Activated CD4-positive, alpha-beta T cell treated with anti-CD3 and anti-CD28 coated beads for 1 hour (primary cell): ENCODE results near the gene SMOC2.

Source experiments
- DNase-seq: peaks from one replicate; pipeline ENCODE4 v3.0.0-alpha.2; 2020

SMOC2 gene

DNA sequence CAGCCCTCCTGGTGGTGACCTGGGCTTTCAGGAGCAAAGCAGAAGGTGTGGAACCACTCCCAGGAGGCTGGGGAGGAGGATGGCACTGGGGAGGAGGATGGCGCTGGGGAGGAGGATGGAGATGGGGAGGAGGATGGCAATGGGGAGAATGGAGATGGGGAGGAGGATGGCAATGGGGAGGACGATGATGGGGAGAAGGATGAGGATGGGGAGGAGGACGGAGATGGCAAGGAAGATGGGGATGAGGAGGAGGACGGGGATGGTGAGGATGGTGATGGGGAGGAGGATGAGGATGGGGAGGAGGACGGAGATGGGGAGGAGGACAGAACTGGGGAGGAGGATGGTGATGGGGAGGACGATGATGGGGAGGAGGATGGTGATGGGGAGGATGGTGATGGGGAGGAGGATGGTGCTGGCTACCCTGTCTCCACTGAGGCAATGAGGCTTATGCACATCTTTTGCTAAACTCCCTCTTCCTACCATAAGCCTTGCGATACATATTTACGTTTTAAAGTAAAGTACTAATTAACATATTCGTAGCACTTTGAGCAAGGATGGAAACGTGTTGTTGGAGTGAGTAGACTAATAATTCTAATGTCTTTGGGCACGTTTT is 7.4 kb downstream of the SMOC2 start:
- no peak for DNase-seq

DNA sequence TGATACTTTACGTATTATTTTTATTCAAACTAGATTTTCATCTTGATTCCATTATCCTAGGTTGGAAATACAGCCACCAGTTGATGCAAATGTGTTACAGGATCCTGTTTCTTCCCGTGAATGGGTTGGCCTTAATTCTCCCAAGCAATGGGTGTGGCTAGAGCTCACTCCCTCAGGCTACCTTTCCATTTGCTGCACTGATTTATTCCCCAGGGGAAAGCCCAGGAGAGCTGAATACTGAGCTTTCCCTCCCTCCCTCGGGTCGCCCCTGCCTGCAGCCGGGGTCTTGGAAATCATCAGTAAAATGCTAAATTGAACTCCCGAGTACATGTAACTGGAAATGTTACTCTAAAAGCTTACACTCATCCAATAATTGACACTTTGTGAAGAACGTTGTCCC is 9.9 kb downstream of the SMOC2 start:
- no peak for DNase-seq

DNA sequence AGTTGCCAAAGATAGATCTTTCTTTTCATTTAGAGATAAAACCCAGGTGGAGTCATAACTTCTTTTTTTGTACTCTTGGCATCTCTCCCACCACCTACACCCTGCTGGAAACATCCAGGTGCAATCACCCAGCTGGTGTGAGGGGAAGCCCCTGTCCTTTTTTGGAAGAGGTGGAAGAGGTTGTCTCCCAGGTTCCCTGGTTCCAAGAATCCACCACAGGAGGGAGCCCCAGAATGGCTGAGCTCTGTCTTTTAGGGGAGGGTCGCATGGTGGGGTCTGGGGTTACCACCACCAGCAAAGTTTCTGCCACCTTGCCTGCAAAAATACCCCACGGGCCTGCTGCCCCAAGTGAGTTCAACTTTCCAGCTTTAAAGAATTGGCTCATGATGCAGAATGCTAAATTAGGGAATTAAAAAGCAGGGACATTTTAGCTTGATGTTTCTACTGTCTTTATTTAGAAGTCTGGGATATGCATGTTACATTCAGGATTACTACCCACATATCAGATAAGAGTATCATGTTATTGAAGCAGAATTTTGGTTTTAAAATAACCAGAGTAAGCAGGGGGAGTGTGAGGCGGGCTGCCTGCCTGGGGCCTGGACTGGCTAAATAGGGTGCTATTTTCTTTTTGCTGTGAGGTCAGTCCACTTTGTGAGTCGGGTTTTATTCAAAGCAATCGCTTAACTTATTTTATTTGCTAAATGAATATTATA is 11.0 kb downstream of the SMOC2 start:
- no peak for DNase-seq

DNA sequence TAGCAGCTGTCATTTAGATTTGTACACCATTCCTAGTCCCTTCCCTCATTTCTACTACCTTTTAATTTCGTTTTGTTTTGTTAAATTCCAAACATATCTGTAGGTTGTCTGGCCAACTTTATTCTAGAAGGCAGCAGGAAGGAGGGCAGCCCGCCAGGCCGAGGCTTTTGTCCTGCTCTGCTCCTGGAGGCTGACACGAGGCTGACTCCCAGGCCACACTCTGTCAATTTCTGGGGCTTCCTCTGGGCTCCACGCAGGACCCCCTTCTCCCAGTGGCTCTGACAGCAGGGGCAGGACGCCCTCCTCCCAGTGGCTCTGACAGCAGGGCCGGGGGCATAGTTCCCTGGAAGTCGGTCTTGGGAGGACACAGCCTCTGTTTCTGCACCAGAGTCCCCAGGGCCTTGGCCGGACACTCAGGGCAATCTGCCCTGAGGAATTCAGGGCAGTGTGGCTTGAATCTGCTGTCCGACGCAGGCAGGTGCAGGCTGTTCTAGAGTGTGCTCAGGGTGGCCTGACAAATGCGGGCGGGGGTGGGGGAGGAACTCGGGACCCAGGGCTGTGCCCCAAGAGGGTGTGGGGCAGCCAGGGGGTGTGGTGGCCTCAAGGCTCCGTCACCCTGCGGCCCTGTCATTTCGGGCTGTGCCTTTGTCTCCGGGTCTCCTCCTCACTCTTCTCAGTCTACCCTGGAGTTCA is 11.8 kb downstream of the SMOC2 start:
- DNase-seq: no peak

DNA sequence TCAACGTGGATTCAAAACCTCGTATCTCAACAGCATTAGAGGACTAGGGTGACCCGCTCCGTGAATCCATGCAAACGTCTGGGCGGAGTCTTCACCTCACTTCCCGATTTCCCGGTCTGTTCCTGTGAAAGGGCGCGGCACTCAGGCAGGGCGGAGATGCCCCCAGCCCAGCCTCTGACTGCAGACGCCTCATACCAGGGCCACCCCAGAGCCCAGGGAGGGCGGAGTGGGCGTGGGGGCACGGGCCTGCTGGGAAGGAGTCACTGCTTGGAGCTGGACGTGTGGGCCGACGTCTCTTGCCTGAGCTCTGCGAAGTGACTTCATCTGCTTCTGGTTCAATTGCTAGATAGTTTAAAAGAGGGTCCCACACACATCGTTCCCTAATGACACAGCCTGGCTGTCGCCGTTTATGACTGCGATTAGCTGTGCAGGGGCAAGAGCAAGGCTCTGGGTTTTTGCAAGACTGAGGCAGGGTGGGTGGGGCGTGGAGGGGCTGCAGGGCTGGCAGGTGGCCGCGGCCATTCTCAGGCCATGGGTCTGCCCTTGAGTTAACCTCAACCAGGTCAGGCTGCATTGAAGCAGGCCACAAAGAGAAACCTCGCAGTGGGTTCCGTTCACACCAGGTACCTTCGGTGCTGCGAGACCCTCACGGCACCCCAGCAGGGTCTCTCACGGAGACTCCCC is 15.0 kb downstream of the SMOC2 start:
- DNase-seq: no peak

DNA sequence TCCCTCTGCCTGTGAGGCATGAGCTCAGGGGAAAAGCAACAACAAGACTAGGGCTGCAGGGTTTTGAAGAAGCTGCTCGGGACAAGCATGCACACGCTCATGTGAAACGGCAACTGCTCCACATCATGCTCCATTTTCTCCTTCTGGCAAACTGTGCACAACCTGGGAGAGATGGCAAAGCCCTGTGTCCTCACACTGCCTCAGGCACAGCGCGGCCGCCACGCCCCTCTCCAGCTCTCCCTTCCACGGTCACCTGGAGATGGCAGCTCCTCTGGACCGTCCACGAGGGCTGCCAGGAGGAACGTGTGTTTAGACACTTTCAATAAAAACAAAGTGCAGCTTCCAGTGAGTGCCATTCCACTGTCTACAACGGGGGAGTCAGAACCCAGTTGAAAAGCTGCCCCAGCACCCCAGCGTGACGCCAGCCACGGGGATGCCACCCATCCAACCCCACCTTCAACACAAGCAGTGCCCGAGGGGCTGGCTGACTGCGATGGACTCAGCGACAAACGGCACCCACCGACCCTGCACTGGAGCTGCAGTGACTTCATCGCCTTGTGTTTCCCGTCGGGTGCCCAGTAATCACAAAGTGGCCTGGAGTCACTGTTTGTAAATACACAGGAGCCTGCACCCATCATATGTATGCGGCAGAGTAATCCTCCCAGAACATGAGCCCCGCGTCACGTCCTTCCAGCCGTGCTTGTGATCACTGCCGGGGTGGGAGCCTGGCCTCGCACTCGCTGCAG is 16.1 kb downstream of the SMOC2 start:
- no peak for DNase-seq

DNA sequence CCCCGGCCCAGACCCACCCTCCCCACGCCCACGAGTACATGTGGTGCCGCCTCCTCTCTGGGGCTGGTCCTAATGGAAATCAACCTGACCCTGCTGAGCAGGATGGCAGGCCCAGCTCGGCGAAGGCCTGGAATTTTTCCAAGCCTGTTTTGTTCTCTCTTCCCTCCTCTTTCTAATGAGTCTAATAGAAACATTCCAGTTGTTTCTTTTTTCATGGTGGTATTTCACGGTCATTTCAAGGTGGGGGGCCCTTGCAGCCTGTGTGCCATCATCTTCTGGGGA is 16.6 kb downstream of the SMOC2 start:
- DNase-seq: no peak

DNA sequence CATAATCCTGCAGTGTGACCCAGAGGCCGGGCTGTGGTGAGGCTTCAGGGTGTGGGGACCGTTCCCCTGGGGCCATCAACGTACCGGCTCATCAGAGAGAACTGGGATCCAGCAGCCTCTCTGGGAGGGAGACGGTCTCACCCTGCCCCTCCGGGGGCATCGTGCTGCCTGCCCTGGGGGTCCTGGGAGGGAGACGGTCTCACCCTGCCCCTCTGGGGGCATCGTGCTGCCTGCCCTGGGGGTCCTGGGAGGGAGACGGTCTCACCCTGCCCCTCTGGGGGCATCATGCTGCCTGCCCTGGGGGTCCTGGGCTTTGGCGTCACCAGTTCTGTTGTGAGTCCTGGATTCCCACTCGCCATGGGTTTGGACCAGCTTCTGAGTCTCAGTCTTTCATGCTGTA is 17.1 kb downstream of the SMOC2 start:
- no peak for DNase-seq

DNA sequence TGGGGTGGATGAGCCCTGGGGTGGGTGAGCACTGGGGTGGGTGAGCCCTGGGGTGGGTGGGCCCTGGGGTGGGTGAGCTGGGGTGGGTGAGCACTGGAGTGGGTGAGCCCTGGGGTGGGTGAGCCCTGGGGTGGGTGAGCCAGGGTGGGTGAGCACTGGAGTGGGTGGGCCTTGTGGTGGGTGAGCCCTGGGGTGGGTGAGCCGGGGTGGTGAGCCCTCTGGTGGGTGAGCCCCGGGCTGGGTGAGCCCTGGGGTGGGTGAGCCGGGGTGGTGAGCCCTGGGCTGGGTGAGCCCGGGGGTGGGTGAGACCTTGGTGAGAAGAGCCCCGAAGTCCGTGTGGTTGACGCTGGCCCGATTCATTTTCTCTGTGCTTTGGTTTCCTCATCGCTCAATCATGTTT is 18.6 kb downstream of the SMOC2 start:
- no peak for DNase-seq

DNA sequence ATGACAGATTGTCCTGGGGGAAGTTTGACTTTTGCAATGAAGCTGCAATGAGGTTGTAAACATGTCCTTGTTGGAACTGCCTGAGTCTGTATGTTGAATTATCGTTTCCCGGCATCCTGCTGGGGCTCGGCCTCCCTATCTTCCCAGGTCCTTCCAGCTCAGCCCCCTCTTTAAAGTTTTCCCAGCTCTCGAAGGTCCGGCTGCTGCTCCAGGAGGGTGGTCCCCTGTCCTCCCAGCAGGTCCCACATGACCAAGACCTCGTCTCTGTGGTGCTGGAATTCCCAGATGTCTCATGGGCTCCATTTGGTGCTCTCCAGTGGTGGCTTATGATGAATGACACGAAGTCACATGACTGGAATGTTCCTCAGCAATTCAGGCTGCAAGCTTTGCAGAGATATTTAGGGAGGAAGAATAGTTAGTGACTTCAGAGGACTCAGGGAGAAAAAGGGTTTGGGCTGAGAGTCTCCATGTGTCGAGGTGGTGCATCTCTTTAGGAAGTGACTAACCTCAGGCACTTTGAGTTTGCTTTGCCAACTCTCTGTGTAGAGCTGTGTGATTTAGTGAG is 21.4 kb downstream of the SMOC2 start:
- no peak for DNase-seq

DNA sequence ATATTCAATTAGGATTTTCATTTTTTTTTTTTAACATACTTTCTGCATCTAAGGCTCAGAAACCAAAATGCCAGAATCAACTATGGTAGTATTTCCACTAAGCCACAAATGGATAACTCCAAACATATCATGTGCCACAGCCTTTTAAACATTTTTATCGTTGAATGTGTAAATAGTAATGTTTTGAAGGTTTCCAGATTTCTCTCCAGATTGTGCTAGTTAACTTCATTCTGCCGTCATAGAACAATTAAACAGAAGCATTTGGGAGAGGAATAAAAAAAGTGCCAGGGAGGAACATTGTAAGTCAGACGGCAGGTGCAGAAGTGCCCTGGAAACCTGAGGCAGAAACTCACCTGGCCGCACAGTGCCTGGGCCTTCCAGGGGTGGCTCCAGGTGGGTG is 23.6 kb downstream of the SMOC2 start:
- DNase-seq: no peak

DNA sequence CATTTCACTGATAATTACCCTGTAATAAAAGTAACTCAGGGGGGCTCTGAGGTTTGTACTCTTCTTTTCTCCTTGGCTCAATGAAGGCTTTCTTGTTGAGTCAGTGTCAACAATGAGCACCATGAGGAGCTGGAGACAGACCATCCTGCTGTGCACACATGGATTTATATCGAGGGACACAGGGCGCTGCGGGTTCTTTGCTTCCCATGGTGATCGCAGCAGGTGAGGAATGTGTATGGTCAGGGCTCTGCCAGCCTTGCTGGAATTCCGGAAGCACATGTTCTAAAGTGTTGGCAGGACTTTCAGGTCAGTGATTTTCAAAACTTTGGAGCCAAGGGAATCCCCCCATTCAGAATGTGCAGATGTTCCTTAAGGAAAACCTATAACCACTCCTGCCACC is 27.1 kb downstream of the SMOC2 start:
- DNase-seq: no peak

DNA sequence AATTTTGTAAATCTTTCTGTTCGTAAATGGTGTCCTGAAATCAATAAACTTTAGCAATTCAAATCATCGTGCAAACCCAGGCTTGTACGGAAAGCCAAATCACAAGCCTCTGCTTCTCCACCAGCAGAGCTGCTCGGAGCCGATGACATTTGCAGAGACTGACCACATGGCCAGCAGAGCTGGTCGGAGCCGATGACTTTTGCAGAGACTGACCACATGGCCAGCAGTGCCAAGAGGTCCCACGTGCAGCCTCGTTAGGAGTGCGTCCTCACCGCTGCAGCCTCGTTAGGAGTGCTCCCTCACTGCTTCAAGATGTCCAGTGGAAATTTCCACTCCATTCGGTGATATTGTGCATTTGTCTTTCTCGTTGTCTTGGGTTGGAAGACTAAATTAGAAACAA is 28.5 kb downstream of the SMOC2 start:
- no peak for DNase-seq

DNA sequence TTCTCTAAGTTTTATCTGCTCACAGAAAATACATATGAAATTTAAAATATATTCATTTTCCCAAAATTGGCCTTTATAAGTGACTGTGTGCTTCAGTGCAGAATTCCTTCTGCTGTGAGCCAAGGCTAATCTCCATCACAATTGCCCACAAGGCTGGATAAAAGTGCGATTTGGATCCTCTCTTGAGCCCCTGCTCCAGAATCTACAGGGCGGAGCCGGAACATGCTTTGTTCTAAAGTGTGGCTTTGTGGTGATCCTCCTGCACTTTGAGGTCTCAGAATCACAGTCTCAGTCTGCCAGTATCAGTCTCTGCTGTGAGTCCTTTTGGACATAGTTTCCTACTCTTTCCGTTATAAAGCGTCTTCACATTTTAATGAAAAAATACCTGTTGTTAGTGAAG is 28.9 kb downstream of the SMOC2 start:
- no peak for DNase-seq

DNA sequence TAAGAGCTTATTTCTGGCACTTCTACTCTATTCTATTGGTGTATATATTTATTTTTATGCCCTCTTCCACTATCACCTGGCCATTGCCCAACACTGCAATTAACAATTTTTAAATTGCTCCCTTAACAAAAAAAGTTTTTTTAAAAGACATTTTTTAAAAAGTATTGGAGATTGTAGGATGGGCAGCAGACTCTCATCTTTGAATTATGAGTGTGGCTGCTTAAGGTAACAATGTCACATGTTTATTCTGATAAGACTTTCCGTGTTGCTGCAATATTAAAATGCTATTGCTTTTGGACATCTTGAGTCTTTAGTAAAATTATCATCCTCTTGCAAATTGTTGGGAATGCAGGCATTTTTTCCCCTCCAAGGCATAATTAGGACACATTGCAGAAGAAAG is 31.4 kb downstream of the SMOC2 start:
- no peak for DNase-seq

DNA sequence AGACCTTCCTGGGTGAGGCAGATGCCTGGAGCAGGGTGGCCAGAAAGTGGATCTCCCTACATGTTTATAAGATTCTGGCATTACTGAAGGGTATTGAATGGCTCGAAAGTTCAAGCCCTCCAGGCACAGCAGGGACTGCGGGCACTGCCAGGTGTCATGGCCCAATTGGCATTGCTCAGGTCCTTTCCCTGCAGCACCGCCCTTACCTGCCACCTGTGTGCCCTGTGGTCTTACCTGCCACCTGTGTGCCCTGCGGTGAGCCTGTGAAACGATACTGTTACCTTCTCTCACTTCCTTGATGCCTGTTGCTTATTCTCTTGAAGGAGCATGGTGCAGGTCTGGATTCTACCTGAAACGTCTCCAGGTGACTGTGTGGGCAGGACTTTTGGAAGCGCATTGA is 32.2 kb downstream of the SMOC2 start:
- DNase-seq: no peak

DNA sequence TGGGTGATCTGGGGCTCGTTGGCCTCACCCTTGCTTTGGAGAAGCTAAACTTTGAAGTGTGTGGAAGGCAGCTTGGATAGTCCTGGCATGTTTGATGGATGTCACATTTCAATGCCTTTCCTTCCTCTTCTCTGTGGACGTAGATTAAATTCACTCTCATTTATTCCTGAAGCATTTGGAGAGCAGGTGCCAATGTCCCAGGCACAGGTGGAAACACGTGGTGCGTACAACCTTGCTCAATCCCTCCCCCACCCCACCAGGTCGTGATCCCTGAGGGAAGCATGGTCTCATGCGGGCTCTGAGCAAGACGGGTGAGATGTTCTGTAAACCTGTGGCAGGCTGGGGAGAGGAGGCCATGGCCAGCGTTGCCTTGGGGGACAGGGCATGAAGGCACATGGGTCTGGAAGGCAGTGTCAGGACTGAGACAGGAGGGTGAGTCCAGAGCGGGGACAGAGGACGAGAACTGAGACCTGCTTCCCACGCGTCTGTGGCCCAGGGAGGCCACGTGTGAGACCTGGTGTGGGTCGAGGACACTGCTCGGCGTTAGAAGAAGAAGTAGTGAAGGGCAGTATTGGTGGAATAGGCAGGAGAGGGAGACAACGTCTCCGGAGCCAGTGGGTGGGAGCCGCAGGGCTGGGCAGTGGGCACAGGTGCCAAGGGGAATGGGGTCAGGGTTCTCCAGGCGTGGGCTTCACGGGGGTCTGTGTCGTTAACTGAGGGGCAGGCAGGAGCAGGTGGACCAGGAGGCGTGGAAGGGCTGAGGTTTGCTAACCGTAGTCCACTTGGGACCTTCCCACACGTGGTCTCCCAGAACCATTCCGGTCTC is 34.4 kb downstream of the SMOC2 start:
- DNase-seq: no peak

DNA sequence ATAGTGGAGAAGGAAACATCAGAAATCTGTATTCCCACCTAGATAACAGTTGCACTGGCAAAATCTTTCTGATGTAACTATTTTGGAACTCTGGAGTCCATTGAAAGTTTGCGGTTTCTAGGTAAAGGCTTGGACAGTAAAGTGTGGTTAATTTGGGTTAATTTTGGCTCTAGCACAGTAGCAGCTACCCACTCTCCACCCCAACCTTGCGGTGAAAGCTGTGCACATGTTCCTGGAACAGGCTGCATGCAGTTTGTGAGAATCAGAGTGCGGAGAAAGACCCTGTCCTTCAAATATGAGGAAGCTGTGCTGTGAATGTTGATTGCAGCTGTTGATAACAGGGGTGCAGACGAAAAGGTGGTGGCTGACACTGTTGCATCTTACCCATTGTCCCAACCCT is 38.4 kb downstream of the SMOC2 start:
- no peak for DNase-seq

DNA sequence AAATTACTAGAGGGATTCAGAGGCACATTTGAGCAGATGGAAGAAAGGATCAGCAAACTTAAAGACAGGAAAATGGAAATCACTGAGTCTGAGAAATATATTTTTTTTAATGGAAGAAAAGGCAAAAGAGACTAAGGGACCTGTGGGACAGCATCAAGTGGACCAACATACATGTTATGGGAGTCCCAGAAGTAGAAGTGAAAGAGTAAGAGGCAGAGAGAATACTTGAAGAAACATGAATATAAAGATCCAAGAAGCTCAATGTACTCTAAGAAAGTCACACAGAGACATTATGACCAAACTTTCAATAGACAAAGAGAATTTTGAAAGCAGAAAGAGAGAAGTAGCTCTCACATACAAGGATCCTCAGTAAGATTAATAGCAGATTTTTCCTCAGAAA is 39.5 kb downstream of the SMOC2 start:
- no peak for DNase-seq

DNA sequence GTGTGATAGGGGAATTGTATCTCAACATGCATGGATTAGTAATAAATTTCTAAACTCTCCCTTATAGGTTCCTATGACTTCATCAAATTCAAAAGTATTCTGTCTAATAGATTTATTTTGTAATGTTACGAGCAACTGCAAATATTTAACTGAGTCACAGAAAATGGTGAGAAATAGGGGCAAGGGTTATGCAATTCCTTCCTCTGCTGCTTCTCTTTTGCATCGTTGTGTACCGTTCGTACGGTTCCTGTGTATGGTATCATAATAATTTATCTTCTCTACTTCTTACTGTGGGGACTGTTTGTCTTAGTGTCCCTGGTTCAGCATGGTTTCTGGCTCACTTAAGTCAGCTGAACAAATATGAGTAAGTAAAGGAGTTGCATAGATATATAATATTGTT is 44.8 kb downstream of the SMOC2 start:
- DNase-seq: no peak

DNA sequence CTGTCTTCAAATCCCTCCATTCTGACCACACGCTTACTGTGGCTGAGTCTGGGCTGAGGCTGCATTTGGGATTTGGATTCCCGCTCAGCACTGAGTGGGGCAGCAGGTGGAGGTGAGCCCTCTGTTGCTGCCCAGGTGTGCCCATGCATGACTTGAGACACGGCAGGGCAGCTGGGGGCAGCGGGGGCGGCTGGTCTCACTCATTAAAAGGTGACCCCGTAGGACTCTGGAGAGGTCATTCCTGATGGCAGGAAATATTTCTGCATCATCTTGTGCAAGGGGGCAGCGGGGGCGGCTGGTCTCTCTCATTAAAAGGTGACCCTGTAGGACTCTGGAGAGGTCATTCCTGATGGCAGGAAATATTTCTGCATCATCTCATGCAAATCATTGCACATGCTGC is 49.8 kb downstream of the SMOC2 start:
- no peak for DNase-seq

DNA sequence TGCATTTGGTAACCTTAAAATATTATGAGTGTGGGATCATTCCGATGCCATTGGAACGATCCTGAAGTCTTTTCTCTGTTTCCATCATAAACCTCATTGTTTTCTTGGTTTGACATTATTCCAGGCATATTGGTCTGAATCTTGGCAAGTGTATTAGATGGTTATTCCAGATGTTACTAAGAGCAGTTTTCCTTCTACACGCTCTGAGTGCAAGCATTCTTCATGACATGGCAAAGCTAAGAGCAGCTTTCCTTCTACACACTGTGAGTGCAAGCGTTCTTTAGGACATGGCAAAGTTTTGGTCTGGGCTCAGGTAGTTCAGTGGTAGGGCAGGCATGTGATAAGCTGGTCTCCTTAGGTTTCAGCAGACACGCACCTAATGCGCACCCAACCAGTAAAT is 53.0 kb downstream of the SMOC2 start:
- no peak for DNase-seq
